NCI-H345 treated with DMSO at 0.1 percent for 48 hours (cell line): ENCODE data around the gene TMPRSS4.

Source experiments
- DNase-seq: peaks from one replicate; lab custom pipeline; 2025; ENCODE audit not compliant: unreplicated experiment; lab: John Stamatoyannopoulos, UW

TMPRSS4 gene

DNA sequence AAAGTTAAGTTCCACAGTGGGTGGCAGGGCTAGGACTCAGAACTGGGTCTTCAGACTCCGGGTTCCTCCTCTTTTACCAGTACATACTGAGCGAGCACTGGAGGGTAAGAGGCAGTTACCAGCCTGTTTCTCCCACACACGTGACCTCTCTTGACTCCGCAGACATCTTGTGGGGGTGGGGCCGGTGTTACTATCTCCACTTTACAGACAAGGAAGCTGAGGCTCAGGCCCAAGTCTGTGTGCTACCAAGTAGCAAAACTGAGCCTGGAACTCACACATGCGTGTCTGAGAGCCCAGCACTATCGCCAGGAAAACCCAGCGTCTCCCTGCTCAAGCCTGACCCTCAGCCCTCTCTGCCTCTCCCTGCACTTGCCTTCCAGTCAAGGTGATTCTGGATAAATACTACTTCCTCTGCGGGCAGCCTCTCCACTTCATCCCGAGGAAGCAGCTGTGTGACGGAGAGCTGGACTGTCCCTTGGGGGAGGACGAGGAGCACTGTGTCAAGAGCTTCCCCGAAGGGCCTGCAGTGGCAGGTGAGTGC lies 25.9 kb downstream of the TMPRSS4 start:
- DNase-seq: no peak

DNA sequence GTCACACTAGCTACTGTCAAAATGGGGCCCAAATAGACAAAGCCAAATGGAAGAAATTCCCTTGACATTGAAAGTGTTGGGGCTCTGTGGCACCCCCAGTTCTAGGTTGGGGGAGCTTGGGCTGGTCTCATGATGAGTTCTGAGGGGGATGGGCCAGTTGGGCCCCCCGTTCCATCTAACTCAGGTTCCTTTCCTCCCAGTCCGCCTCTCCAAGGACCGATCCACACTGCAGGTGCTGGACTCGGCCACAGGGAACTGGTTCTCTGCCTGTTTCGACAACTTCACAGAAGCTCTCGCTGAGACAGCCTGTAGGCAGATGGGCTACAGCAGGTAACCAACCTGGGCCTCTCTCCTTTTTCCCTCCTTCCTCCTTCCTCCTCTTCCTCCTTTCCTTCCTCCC lies 27.6 kb downstream of the TMPRSS4 start:
- DNase-seq: no peak

DNA sequence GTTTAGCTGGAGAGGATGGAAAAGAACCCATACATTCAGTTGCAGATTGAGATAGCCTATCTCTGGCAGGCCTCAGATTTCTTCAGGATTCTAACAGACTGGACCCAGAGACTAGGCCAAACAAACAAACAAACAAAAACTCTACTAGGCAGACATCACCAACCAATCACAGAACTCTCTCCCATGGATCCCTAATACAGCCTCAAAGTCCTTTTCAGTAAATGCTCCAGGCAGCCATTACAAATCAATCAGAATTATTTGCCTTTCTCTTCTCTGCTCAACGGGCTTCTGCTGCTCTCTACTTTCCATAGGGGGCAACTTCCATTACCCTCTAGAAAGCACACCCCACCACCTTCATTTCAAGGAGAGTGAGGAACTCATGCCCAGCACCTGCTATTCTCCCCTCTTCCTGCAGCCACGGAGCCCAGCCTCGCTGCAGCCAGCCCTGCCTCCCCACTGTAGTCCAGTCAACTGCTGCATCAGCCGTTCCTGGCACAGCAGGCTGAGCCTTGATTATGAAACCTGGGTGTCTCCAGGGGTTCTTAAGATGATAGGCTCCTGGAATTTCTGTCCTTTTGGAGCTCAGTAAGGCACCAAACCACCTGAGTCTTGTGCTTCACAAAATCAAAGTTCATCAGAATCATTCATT lies 28.9 kb downstream of the TMPRSS4 start:
- DNase-seq: no peak

DNA sequence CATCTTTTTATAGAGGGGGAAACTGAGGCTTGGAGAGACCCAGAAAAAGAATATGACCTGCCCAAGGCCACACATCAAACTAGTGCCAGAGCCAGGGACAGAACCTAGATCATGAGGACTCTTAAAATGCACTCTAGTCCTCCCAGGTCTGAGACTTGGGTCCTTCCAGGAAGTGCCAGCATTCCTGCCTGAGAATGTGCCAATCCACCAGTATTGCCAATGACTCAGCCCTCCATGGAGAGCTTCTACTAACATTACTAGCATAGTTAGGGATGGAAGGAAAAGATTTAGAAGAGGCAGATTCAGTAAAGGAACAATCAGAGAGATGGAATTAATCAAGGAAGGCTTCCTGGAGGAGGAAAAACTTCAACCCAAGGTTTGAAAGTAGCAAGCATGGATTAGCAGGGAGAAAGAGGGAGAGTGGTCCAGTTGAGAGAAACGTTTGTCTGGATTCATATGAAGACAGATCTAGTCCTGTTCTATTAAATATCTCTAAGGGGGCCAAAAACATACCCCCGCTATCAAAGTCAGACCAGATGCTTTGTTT lies 30.0 kb downstream of the TMPRSS4 start:
- DNase-seq: no peak

DNA sequence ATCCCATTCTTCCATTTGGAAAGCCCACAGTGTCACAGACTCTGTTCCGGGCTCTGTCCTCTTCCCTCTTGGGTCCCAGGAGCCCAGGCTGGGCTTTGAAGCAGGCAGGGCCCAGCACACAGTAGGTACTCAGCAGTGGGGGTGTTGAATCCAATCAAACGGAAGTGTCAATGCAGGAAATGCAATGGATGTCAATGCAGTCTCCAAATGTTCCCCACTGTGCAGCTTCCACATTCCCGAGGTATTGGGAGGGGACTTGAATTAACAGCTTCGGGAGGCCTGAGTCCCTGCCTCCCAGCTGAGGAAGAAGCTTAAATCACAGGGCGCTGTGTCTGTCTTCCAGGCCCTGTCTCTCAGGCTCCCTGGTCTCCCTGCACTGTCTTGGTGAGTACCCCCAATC lies 31.6 kb downstream of the TMPRSS4 start:
- no peak for DNase-seq

DNA sequence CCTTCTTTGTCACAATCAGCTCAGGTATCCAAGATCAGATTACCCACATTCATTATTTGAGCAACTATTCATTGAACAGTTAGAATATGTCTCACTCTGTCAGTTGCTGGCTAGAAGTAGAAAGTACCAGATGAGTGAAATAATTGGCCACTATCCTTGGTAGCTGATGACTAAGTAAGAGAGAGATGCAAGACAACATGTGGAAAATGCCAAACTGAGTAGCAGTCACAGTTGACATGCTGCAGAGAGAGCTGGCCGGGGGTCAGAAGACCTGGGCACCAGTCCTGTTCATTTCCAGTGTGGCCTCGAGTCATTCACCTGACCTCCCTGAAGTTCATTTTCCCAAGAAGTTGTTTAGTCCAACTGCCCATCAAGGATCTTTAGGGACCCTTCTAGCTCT lies 32.4 kb downstream of the TMPRSS4 start:
- no peak for DNase-seq

DNA sequence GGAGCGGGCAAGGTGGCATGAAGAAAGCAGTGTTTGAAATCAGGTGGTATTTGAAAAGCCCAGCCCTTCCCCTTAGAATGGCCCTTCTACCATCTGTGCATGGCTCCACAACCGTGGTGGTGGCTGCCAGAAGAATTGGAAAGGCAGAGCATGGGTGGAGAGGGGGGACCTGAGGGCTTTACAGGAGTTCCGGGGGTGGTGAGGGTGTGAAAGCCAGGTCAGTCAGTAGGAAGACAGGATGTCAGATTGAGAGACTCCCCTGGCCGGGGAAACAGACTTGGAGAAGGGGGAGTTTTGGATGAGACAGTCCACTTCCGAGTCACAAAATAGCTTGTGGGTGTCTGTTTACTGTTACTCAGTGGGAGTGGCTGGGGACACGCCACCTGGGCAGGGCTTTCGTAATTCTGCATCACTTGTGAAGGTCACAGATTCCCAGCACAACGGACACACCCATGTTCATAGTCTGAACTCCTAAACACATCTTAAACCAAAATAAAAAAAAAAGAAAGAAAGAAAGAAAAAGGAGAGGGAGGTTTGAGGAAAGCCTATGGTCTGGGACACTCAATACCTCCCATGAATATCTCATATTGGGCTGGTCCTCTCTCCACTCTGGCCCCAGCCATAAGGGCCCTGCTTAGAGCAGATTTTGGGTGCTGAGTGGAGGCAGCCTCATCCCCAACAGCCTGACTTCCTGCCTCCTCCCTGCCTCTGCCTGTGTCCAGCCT lies 34.3 kb downstream of the TMPRSS4 start:
- no peak for DNase-seq

DNA sequence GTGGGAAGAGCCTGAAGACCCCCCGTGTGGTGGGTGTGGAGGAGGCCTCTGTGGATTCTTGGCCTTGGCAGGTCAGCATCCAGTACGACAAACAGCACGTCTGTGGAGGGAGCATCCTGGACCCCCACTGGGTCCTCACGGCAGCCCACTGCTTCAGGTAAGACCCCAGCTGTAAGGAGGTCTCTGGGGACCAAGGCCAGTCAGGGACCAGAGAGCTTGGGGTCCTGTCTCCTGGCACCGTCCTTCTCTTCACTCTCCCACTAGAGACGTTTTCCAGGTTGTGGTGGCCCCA lies 34.8 kb downstream of the TMPRSS4 start:
- no peak for DNase-seq

DNA sequence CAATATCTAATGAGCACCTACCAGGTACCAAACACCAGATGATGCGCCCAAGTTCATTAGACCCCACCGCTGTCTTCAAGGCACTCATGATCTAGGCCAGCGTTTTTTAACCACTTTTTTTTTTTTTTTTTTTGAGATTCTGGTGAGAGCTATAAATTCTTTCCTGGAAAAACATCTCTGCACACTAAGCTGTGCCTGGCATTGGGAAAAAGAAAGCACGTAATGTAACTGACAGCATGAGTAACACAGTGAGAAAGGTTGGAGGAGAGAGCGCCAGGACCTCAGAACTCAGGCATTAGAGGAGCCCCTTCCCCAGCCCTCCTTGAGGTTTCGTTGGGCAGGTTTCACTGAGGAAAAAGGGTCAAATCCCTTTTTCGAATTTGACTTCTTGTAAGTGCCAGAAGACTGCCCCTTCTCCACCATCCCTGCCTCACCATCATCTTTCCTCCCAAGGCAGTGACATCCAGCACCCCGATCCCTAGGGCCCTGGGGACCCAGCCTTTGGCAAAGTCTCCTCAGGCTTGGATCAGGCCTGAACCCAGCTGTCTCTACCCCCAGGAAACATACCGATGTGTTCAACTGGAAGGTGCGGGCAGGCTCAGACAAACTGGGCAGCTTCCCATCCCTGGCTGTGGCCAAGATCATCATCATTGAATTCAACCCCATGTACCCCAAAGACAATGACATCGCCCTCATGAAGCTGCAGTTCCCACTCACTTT lies 36.0 kb downstream of the TMPRSS4 start:
- no peak for DNase-seq

DNA sequence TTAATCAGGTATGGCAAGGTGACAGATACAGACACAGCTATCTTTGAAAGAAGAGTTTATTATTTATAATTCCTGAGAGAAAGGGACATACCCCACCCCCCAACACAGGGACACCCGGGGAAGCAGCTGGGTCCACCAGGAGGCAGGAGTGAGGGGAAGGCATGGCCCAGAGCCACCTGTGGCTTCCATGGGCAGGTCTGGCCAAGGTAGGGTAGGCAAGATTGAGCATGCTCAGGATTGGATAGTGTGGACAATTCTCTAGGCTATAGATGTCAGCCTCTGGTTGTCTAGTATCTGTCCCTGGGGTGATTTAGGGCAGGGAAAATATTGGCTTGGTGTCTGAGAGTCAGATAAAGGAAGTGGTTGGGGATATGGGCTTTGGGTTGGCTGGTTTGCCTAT lies 37.4 kb downstream of the TMPRSS4 start:
- no peak for DNase-seq

DNA sequence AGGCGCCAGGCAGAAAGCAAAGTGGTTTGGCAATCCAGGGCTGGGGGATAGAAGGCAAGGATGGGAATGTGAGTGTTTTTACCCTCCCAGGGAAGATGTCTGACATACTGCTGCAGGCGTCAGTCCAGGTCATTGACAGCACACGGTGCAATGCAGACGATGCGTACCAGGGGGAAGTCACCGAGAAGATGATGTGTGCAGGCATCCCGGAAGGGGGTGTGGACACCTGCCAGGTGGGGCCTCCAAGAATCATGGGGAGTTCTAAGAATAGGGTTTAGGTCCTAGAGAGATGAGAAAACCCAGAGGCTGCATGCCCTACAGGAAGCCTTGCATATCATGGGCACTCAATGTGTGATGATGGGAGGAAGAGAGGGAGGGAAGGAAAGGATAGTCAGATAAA lies 38.2 kb downstream of the TMPRSS4 start:
- no peak for DNase-seq

DNA sequence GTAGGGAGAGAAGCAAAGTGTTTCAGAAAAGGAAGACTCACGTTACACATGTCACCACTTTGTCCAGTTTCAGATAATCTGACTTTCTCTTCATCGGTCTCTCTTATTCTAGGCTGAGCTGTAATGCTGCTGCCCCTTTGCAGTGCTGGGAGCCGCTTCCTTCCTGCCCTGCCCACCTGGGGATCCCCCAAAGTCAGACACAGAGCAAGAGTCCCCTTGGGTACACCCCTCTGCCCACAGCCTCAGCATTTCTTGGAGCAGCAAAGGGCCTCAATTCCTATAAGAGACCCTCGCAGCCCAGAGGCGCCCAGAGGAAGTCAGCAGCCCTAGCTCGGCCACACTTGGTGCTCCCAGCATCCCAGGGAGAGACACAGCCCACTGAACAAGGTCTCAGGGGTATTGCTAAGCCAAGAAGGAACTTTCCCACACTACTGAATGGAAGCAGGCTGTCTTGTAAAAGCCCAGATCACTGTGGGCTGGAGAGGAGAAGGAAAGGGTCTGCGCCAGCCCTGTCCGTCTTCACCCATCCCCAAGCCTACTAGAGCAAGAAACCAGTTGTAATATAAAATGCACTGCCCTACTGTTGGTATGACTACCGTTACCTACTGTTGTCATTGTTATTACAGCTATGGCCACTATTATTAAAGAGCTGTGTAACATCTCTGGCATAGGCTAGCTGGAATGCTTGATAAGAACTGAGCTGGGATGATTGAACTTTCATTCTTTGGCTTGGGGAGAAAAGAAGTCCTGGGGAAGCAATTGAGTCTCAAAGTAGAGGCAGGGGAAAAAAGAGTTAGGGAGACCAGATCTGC lies 41.1 kb downstream of the TMPRSS4 start:
- DNase-seq: no peak

DNA sequence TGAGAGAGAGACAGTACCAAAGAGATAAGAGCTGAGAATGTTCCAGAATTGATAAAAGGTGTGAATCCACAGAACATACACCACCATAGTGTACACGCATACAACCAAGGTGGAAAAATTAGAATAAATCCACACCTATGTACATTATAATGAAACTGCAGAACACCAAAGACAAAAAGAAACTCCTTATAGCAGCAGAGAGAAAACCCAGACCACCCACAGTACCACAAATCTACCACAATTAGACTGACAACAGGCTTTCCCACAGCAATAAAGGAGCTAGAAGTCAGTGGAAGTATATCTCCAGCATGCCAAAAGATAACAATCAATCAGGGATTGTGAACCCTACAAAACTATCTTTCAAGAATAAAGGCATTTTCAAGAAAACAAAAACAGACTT lies 43.9 kb downstream of the TMPRSS4 start:
- DNase-seq: no peak

DNA sequence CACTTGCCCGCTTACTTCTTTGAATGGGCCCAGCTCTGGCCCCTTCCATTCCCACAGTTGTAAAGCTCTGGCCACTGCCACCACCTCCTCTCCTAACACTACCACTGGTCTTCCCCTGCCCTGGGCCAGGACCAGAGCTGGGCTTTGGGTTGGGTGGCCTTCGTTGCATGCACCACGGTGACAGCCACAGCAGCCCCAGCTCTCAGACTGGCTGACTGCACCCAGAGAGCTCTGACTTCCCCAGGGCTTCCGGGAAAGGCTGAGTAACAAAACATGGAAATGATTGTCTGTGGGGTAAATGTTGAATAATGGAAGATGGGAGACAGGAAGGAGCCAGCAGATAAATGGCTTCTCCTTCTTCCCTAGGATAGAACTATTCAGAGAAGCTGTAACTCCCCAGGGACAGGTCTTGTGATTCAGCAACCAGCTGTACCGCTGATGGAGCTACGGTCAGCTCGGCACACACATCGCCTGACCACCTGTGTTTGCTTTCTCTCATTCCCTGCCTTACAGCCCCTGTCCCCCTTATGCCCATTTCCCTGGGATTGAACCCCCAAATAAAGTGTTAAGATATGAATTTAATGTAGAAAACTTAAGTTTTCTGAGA lies 48.2 kb downstream of the TMPRSS4 start:
- no peak for DNase-seq

DNA sequence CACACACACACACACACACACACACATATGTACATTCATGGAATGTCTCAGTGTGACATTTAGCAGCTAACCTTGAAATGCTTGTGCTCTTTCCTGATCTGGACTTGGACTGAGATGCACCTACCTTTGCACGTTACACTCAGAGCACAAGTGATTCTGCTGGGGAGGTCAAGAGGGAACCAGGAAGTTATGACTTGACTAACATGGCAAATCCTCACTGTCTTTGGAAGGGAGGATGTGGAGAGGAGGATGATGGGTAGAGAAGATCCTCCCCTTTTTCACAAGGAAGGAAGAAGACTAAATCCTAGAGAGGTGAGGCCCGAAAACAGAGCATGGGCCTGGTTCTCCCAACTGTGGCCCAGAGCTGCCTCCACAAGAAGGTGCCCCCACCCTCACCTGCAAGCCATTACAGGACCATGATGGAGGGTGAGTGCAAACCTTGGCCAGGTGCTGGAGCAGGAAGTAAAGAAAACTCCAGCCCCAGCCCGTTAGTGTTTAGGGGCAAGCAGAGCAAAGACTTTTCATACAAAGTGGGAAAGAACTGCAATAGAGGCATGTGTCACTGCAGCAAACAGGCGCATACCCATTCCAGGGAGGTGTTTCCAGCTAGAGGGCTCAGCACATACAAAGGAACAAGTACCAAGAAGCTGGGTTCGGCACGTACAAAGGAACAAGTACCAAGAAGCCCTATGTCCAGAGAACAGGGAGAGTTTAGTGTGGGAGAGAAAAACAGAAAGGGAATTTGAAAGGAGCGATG lies 49.4 kb downstream of the TMPRSS4 start:
- DNase-seq: no peak

DNA sequence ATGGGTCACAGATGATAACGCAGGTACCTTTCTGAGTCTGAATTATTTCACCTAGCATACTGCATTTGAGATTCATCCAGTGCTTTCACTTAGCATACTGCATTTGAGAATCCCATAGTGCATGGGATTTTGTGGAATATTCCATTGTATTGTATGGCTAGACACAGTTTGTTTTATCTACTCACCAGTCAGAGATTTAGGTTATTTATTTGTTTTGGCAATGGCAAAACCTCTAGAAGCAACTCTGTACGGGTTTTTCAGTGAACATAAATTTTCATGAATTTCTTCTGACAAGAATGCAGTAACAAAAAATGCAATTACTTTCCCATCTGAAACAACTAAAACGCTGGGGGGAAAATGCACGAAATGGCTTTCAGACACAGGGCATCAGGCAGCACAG lies 51.4 kb downstream of the TMPRSS4 start:
- DNase-seq: no peak

DNA sequence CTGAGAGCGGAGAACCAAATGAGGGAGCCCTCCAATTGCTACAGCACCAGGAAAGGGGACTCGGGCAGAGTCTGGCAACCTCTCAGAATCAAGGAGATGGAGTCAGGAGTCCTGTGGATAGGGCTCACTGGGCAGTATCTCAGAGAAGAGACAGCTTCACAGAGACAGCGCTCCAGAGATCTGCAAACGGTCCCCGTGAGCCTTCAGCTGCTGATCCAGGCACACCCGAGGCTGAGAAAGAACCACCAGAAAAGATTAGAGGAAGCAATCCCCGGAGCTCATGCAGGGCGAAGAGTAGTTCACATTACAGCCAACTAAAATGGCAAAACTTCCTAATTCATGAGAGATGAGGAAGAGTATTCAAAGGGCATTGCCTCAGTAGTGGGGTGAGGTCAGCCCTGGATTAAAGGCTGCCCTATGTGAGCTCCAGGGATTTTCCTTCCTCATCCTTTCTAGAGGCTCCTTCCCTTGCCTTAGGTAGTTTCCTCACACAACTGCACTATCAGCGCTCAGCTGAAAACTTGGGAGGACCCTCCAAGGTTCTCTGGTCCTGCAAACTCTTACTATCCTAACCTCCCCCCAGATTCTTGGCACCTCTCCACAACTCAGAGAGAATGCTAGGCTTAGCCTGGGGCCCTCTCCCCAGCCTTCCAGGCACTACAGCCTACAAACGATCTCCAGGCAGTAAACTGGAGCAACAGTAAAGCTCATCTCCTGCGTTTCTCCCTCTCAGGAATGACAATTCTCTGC lies 52.0 kb downstream of the TMPRSS4 start:
- no peak for DNase-seq

DNA sequence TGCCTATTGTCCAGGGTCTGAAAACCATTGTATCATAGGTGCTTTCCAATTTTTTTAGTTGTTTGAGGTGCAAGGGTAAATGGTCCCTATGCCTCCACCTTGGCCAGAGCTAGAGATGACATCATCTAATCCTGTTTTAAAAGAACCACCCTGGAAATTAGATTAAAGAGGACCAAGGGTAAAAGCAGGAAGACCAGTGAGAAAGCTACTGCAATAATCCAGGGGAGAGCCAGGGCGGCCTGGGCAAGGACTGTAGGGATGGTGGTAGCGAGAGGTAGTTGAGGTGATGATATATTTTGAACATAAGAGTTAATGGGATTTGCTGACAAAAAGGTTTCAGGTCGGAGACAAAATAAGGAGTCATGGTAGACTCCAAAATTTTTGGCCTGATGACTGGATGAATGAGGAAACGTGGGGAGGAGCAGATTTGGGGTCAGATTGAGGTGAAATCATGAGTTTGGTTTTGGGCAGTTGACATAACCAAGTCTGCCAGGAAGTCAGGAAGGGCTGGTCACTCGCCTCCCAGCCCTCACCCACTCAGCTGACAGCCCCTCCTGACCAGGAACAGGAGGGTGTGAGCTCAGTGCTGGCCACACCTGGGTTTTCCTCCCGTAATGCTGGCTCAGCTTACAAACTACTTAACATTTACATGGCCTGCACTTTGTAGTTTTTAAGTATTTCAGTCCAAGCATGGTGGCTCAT lies 52.7 kb downstream of the TMPRSS4 start:
- DNase-seq: no peak
